ENCODE data around the gene WBP1.

Gene WBP1

DNA sequence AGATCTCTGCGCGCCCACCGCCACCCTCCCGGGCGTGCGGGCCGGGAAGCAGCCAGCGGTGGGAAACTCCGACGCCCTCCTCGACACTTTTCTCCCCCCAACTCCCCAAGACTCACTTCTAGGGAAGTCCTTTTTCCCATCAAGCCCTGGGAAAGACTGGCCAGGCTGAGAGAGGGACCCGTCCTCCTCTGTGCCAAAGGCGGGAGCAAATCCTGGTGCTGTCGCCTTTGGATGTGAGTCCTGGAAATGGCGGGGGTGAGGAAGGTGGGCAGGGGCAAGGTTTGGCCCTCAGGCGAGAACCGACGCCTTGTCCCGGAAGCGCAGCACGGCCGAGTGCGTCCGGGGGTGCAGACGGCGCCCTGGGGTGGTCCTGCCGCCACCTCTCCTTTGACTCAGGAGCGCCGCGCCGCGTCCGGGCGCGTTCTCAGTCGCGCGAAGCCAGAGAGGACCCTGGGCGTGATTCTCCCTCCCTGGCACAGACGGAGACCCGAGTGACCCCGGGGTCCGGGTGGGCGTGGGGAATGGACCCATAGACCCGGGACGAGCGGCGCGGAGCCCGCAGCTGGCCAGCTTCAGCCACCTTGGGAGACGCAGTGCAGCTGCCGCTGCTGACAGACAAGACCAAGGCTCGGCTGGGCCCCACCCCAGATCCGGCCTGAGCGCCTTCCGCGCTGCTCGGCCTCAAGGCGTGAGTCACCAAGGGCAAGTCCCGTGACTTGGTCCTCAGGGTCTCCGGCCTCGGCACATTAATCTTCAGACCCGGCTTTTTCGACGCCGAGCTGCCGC is 44.7 kb downstream of the WBP1 start:
- DNase-seq (ENCODE audit: low read depth in 2 of 2), result peak in 1 of 2 experiments; percentile 41

DNA sequence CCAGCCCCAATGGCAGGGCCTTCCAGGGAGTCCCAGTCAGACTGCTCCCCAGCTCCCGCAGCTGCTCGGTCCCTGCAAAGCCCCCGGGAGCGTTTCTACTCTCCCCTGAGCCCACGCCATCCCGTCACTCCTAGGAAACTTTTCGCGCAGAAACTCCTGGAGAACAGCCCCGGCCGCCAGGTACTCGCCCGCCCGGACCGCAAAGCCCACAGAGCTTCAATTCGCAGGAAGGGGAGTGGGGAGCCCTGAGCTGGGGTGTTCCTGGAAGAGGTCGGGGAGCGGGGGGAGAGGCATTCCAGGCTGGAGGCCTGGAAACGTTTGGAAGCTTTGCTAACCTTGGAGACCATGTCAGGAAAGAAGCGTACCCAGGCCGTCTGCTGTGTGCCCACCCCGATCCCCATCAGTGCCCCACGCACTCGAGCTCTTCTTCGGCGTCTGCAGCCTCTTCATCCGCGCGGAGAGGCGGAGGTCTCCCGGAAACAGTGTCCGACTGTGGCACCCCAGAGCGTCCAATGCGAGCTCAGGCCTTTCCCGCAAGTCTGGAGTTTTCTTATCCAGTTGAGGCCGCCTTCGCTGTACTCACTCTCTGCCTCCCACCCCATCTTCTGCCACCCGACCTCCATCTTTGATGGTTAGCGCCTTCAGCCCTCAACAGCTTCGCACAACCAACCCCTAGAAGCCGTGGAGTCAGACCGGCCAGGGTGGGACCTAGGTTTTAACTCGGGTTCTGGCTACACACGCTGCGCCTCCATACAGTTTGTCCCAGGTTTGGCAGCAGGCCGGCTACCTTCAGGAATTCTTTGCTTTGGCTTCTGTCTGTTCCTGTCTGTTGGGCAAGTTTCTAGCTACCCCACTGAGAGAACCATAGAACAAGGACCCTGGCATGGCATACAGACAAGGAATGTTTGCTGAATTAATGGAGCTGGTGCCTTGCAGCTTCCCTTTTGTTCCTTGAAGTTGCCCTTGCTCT is 45.6 kb downstream of the WBP1 start:
- DNase-seq (ENCODE audit: low read depth in 2 of 2), result no peak

DNA sequence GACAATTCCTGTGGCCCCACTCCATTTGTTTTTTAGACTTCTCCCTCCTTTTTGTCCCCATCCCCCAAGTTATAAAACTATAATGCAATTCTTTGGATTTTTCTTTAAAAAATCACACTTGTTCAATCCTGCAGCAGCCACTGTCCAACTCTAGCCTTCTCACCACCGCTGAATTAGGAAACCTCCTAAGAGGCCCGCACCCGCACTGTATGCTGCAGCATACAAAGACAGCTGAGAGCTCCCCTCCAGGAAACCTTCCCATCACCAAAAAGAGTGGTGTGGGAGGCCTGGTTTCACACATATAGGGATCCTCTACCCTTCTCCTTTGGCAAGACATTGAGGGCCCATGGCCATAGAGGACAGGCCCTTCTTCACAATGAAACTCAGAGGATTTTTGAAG is 46.4 kb downstream of the WBP1 start:
- no peak for DNase-seq (ENCODE audit: low read depth in 2 of 2)

- no peak for DNase-seq (ENCODE audit: low read depth in 2 of 2)
Observed at GRCh38 chr2:74505448-74506246, 47.4 kb downstream of the WBP1 start.

DNA sequence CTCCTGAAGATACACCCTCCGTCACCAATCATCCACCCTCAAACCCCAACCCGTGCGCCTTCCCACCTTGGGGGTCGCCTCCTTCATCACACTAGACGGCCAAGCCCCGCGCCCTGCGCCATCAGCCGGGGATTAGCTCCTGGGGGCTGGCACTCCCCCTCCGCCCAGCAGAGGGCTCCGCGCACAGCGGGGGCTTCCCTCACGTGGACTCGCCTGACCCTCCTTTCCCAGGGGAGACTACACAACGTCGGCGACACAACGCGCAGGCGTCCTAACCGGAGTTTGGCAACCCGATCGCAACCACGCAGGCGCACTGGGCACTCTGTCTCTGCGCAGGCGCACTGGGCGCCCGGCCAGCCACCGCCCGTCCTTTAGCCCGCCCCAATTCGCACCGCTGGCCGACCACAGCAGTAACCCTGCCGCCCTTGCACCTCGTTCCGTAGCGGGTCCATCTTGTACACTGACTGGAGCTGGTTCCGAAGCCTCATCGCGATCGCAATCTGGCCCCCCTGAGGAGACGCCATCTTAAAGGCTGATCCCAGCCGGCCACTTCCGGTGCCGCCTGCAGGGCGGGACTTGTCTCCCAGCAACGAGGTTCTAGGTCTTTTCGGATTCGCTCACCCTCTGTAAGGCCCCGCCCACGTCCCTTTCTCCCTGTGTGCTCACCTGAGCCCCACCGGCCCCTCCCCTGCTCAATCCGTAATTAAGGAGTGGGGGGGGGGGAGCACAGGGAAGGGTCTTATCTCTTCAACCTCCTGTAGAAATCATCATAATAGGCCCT is 49.1 kb downstream of the WBP1 start, which contains the start of gene PCGF1:
TSS of gene PCGF1 (minus strand) at position 551 of the 781 bp plus-strand sequence. CDS start at position 524, 27 bp downstream.
- peak; percentile 96 to 97 for DNase-seq (ENCODE audit: low read depth in 2 of 2)

- DNase-seq (ENCODE audit: low read depth in 2 of 2), result peak; percentile 82
Observed at GRCh38 chr2:74507926-74508520, 49.8 kb downstream of the WBP1 start.

DNA sequence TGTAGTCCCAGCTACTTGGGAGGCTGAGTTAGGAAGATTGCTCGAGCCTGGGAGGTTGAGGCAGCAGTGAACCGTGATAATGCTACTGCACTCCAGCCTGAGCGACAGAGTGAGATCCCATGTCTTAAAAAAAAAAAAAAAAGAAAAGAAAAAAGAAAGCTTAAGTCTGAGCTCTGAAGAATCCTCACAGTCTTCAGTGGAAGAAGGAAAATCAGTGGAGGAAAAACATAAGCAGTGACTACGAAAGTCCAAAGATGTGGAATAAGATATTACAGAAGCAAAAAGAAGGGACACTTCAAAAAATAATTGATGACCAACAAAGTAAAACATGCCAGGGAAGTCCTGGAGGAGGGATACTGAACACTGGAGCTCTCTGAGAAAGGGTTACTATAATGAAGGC is 52.0 kb downstream of the WBP1 start:
- no peak for DNase-seq (ENCODE audit: low read depth in 2 of 2)
